Stimulated activated CD4-positive, alpha-beta T cell treated with anti-CD3 and anti-CD28 coated beads, Interleukin-4, amount 100 ng/mL, for 48 hours (primary cell): Measurements from ENCODE around the gene FAT2.

Experiments
- DNase-seq, 2 donors: peaks; one replicate each; pipeline ENCODE4 v3.0.0-alpha.2; 2020; ENCODE audit warnings: low read depth in 2 of 2

Gene FAT2

GRCh38 chr5:151555760-151556576 is 35.2 kb downstream of the FAT2 start:
- DNase-seq = no peak

GRCh38 chr5:151553695-151554094 is 37.4 kb downstream of the FAT2 start:
- DNase-seq = no peak

GRCh38 chr5:151553130-151553670 is 37.9 kb downstream of the FAT2 start:
- no peak for DNase-seq

DNA sequence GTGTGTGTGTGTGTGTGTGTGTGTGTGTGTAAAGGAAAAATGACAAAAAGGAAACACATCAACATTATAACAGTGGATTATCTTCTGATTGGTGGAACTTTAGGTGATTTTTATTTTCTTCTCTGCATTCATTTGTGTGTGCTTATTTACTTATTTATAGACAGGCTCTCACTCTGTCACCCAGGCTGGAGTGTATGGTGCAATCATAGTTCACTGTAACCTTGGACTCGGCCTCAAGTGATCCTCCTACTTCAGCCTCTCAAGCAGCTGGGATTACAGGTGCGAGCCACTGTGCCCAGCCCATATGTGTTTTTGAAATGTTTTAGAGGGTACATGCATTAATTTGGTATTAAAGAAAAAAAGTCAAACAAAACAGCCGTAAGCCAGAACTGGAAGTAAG is 39.1 kb downstream of the FAT2 start:
- DNase-seq = no peak

GRCh38 chr5:151550146-151550545 is 41.0 kb downstream of the FAT2 start:
- DNase-seq = no peak

DNA sequence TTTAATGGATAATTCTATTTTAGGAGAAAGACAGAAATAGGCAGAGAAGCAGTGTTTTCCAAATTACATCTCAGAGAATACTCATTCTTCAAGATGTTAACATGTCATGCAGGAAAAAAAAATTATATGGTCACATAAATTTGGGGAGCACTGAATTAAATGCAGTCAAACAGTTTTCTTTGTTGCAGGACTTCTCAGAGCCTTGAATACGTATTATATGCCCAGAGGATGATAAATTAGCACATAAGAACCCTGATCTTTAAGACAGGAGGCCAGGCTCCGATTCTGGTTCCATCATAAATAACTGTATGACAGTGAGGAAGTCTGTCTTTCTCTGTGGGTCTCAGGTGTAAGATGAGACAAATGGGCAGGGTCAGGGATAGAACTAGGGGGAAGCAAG is 41.4 kb downstream of the FAT2 start:
- DNase-seq = no peak

DNA sequence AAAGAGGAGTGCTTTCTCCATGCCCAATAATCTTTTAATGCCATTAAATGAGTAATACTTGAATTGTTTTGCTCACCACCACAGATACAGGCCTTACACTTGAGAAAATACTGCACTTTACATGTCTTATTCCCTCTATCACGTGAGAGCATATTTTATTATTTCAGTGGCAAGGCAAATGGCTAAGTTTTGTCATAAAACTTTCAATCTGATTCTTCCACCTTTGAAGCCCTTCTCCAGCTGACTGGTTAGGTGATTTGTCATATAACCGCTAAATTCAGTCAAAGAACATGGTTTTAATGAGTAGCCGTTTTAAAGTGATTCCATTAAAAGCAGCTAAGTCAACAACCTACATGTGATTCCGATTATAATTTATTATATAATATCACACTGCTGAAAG is 43.8 kb downstream of the FAT2 start:
- no peak for DNase-seq

DNA sequence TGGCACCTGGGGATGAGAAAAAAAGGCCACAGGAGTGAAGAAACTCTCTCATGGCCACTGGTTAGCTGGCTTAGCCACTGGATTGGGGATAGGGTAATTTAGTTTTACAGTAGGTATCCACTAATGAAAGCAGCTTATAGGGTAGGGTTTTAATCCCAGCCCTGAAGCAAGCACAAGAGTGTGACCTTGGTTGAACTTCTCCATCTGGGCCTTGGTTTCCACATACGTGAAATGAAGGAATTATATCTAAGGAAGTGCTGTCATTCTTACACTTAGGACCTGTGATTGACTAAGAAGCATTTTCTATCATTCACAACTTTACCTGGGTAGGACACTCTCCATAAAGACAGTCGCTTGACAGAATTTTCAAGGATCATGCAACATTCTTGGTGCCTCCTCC is 49.6 kb downstream of the FAT2 start:
- DNase-seq = no peak
